Effector memory CD4-positive, alpha-beta T cell (primary cell): ENCODE data around the gene ZNF277.

Source experiments
- DNase-seq, 3 donors: peaks; one replicate each; pipeline ENCODE4 v3.0.0-alpha.2; 2020
- H3K27ac ChIP-seq: 2 replicates; pipeline ENCODE4 v1.7.0; 2013; ENCODE audit warnings: mild to moderate bottlenecking, low read length, moderate library complexity; ENCODE audit not compliant: insufficient read depth, poor library complexity, severe bottlenecking
- H3K27me3 ChIP-seq: replicated peaks from 2 replicates; pipeline ENCODE4 v1.7.0; 2013; ENCODE audit warnings: mild to moderate bottlenecking, low read length; ENCODE audit not compliant: insufficient read depth, control insufficient read depth, poor library complexity, severe bottlenecking
- H3K36me3 ChIP-seq: 2 replicates; pipeline ENCODE4 v1.7.0; 2013; ENCODE audit warnings: mild to moderate bottlenecking, low read length, moderate library complexity; ENCODE audit not compliant: control insufficient read depth, insufficient read depth
- H3K4me1 ChIP-seq: 2 replicates; pipeline ENCODE4 v1.7.0; 2013; ENCODE audit warnings: low read length, mild to moderate bottlenecking; ENCODE audit not compliant: control insufficient read depth, insufficient read depth, poor library complexity, severe bottlenecking
- H3K4me3 ChIP-seq: 2 replicates; pipeline ENCODE4 v1.7.0; 2013; ENCODE audit warnings: low read length, low read depth, mild to moderate bottlenecking; ENCODE audit not compliant: insufficient read depth, poor library complexity, severe bottlenecking
- H3K9me3 ChIP-seq: 2 replicates; pipeline ENCODE4 v1.7.0; 2013; ENCODE audit warnings: mild to moderate bottlenecking, low read length, moderate library complexity; ENCODE audit not compliant: control insufficient read depth

The ZNF277 gene

GRCh38 chr7:112183266-112183665 is 23.2 kb upstream of the ZNF277 start:
- no peaks in the 10 kb centered on the region for H3K36me3 ChIP-seq
- H3K9me3 ChIP-seq = no peaks in the 10 kb centered on the region
- H3K4me1 ChIP-seq = no peaks in the 10 kb centered on the region
- no peak overlapping the region for H3K4me3 ChIP-seq
- H3K27me3 ChIP-seq = no peaks in the 10 kb centered on the region
- no peak overlapping the region for H3K27ac ChIP-seq
- DNase-seq = no peak

DNA sequence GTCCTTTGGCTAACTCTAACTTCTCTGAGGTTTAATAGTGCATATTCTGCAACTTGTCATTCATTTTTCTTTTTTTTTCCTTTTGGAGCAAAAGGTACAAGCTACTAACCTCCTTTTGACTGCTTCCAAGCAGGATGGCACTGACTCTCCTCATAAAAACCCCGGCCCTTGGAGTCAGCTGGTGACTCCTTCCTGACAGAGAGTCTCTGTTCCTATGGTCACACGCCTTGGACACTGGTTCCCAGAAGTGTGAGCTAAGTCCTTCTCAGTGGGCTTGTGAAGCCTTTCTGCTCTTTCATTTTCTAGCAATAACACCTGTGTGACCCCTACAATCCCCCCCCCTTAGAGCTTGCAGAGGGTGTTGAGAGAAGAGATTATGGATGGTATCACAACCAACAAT is 22.0 kb upstream of the ZNF277 start:
- no peaks in the 10 kb centered on the region for H3K9me3 ChIP-seq
- DNase-seq = no peak

DNA sequence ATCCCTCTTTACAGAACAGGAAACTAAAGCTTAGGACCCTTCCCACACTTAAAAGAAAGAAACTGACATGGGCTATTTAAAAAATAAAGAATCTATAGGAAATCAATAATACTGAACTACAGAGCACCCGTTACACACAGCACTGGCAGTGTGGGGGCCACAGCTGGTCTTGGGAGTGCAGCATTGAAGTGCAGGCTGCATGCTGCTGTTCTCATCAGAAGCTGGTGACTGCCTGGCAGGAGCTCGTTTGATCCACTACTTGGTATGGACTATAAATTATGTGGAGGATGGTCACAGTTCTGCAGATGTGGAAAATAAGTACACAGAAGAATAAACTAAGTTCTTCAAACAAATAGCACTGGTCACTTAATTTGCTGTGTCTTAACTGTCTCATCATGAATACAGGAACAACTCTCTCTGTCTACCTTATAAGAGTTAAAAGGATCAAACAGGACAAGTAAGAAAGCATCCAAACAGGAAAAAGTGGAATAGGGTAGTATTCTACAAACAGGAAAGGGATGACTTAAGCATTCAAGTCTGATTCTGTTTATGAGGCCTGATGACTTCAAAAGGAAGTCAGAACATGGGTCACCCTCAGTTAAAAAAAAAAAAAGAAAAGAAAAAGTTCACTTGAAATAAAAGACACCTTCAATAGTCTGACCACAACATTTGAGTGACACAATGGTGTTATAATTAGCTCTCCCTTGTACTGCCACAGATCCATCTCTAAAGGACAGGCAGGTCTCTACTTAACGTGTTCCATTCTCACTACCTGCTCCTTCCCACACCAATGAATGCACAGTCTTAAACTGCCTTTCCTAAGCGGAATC is 21.3 kb upstream of the ZNF277 start:
- H3K4me1 ChIP-seq = no peaks in the 10 kb centered on the region
- no peak overlapping the region for H3K4me3 ChIP-seq
- no peaks in the 10 kb centered on the region for H3K36me3 ChIP-seq
- no peak for DNase-seq
- H3K27ac ChIP-seq = no peak overlapping the region
- no peaks in the 10 kb centered on the region for H3K9me3 ChIP-seq
- no peaks in the 10 kb centered on the region for H3K27me3 ChIP-seq

More for the DNA sequence above, 22.0 kb upstream of the ZNF277 start:
- Histone ChIP-seq H3K36me3 (no peaks in the 10 kb centered on the region), H3K27me3 (no peaks in the 10 kb centered on the region), H3K4me3 (no peak overlapping the region), H3K27ac (no peak overlapping the region), H3K4me1 (no peaks in the 10 kb centered on the region)

GRCh38 chr7:112186300-112186699 is 20.2 kb upstream of the ZNF277 start:
- H3K9me3 ChIP-seq = no peaks in the 10 kb centered on the region

GRCh38 chr7:112188257-112188656 is 18.2 kb upstream of the ZNF277 start:
- Histone ChIP-seq H3K27ac (no peak overlapping the region), H3K27me3 (no peaks in the 10 kb centered on the region), H3K9me3 (no peaks in the 10 kb centered on the region), H3K4me1 (no peaks in the 10 kb centered on the region), H3K36me3 (no peaks in the 10 kb centered on the region), H3K4me3 (no peak overlapping the region)
- no peak for DNase-seq

More at GRCh38 chr7:112186300-112186699, 20.2 kb upstream of the ZNF277 start:
- Histone ChIP-seq H3K4me3 (no peak overlapping the region), H3K4me1 (no peaks in the 10 kb centered on the region), H3K36me3 (no peaks in the 10 kb centered on the region), H3K27me3 (no peaks in the 10 kb centered on the region), H3K27ac (no peak overlapping the region)
- DNase-seq = no peak

DNA sequence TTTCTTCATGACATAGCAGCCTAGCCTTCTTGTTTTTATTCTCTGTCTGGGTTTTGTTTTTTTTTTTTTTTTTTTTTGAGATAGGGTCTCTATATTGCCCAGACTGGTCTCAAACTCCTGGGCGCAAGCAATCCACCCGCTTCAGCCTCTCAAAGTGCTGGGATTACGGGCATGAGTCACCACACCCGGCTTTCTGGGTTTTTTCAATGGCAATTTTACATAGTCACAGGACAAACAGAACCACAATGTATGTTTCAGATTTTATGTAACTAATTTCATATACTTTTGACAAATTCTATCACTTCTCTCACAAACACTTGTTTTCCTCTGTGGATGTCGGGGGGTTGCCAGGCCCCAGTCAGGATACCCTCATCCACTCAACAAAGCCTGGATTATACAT is 16.8 kb upstream of the ZNF277 start:
- H3K4me1 ChIP-seq = no peaks in the 10 kb centered on the region
- no peak for DNase-seq
- no peaks in the 10 kb centered on the region for H3K36me3 ChIP-seq
- H3K9me3 ChIP-seq = no peaks in the 10 kb centered on the region
- no peak overlapping the region for H3K27ac ChIP-seq
- H3K27me3 ChIP-seq = no peaks in the 10 kb centered on the region
- H3K4me3 ChIP-seq = no peak overlapping the region

DNA sequence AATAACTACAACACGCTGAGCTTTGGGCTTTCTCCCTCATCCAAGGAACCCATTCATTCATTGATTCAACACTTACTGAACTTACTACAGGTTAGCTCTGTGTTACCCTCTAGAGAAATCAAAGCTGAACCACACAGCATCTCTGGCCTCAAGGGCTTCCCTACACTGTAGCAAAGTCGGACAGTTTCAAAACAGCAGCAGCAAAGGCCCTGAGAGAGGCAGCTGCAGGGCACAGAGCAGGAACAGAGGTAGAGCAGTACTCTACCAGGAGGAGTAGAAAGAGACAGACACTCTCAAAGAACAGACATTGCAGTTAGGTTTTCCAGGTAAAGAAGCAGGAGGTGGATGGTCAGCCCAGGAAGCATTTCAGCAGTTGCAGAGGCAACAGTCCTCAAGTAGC is 16.4 kb upstream of the ZNF277 start:
- no peak overlapping the region for H3K4me3 ChIP-seq
- H3K4me1 ChIP-seq = no peaks in the 10 kb centered on the region
- no peaks in the 10 kb centered on the region for H3K9me3 ChIP-seq

DNA sequence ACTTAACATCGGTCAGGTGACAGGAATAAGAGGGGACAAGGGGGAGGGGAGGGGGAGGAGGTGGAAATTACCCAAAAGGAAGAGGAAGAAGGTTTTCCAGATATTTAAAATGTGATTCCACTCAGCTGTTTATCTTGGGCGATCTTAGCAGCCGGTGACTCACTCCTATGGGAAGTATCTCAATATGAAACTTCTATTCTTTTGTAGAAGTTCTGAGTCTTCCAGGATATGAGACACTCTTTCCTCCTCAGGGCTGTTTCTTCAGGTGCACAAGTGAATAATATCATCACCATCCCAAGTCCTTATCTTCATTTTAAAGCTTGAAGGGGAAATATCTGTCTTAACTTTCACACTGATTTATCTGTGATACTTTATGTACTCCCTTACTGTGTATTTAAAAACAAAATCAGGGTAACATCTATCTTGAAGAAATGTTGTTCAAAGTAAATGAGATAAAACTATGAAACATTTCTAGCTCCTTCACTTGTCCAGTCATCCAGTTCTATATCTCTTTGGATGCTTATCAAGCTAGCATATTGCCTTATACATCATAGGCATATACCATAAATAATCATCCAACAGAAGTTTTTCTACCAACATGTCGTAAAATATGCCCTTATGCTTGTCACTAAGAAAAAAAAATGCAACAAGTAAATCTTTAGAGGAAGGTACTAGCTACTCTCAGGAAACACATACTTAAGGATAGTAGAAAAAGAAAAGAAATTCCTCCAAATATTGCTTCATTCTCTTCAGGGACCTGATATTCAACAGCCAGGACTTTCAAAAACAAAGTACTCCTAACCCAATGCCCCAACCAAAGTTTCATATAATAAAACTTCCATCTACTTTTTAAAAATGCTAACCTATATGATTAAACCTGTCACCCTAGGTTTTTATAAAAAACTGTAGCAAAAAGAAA is 14.0 kb upstream of the ZNF277 start:
- H3K27ac ChIP-seq = no peak overlapping the region

More for the DNA sequence above, 16.4 kb upstream of the ZNF277 start:
- DNase-seq = no peak
- Histone ChIP-seq H3K27ac (no peak overlapping the region), H3K36me3 (no peaks in the 10 kb centered on the region), H3K27me3 (no peaks in the 10 kb centered on the region)

DNA sequence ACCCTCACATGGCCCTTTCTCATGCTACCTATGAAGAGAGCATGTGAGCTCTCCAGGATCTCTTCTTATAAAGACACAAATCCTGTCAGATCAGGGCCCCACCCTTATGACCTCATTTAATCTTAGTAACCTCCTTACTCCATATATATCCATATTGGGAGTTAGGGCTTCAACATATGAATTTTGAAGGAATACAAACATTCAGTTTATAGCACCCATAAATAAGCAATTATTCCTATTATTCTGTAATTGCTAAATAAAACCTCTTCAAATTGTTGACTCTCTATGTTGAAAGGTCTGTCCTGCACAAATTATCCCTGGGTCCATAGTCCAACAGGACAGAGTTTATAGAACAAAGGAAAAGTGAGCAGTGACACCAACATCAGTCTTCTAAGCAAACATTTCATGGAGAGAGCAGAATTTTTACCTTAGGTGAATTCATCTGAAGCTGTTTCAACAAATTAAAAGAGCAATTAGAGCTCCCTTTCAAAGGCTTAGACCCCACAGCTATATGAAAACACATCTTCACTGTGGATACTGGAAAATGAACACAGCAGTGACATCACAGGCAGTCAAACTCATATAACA is 12.5 kb upstream of the ZNF277 start:
- no peaks in the 10 kb centered on the region for H3K36me3 ChIP-seq
- peaks cover 10% of the 10 kb centered on the region for H3K27me3 ChIP-seq
- H3K27ac ChIP-seq = no peak overlapping the region
- H3K4me3 ChIP-seq = no peak overlapping the region
- no peaks in the 10 kb centered on the region for H3K9me3 ChIP-seq
- DNase-seq = no peak
- no peaks in the 10 kb centered on the region for H3K4me1 ChIP-seq

More for the DNA sequence above, 14.0 kb upstream of the ZNF277 start:
- Histone ChIP-seq H3K4me3 (no peak overlapping the region), H3K36me3 (no peaks in the 10 kb centered on the region), H3K4me1 (no peaks in the 10 kb centered on the region), H3K9me3 (no peaks in the 10 kb centered on the region), H3K27me3 (peaks cover 10% of the 10 kb centered on the region)
- no peak for DNase-seq
